HG03025 (cell line): Measurements from ENCODE around the gene B3GALT2.
"Not testable (repeated sequence)": the region's sequence is repeated elsewhere in the genome, so short reads cannot be mapped to it uniquely, and the experiment has no call there.

ENCODE experiments used
- ATAC-seq: cut with Tn5 transposase; IDR thresholded peaks from one replicate; pipeline ENCODE4 v1.9.1; 2021; ENCODE audit warnings: mild to moderate bottlenecking, moderate library complexity; ENCODE audit not compliant: unreplicated experiment, low FRiP score

The B3GALT2 gene, protein sequence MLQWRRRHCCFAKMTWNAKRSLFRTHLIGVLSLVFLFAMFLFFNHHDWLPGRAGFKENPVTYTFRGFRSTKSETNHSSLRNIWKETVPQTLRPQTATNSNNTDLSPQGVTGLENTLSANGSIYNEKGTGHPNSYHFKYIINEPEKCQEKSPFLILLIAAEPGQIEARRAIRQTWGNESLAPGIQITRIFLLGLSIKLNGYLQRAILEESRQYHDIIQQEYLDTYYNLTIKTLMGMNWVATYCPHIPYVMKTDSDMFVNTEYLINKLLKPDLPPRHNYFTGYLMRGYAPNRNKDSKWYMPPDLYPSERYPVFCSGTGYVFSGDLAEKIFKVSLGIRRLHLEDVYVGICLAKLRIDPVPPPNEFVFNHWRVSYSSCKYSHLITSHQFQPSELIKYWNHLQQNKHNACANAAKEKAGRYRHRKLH

DNA sequence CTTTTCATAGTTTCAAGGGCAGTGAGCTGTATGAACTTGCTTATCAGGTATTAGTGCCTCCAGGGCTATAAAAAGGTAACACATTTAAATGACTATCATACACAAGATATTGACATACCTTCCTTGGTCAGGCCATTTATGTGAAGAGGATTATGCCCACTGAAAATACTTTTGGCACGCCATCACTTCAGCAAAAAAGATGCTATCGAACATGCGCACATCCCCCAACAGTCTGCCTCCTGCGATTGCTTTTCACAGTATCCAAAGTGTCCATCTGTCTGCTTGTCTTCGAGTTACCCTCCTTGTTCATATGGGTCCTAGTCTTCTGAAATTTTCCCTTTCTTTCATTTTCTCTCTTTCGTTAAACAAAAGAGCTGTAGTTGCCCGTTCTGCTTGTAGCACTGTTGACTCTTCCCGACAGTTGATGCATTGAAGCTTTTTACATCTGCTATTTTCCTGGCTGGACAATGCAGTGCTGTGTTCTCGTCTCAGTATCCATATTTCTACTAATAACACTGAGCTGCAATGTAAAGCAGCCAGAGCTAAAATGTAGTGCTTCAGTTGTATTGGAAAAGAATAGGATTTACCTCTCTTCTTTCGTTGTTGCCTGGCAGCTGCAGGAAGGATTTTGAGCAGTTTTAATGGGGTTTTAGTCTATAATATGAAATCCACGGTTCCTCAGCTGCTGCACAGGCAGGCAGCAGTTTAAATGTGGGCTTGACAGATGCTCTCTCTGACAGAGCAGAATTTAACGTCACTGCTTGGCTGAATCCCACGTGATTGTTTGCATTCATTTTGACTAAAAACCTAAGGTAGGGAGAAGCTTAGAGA, at the start of gene B3GALT2:
Gene B3GALT2, minus strand, starts transcription at position 713 of the 831 bp plus-strand sequence. CDS start 5,051 bp downstream, outside the sequence.
- no peak for ATAC-seq

DNA sequence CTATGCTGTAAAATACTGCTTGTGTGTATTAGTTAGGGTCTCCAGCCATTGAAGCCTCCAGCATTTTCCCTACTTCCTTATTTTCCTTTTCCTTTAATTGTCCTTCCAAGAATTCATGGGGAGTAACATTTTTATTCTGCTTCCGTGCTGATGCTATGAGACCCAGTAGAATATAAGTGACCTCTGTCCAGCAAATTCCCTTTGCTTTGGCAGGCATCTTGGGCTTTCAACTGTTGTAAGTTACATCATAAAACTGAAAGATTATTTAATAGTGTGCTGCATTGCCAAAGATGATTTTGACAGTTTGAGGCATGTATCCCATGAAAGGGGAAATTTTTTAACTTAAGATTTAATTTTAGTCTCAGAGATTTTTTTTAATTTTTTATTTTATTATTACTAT, 48.1 kb upstream of the B3GALT2 start:
- ATAC-seq = no peak

DNA sequence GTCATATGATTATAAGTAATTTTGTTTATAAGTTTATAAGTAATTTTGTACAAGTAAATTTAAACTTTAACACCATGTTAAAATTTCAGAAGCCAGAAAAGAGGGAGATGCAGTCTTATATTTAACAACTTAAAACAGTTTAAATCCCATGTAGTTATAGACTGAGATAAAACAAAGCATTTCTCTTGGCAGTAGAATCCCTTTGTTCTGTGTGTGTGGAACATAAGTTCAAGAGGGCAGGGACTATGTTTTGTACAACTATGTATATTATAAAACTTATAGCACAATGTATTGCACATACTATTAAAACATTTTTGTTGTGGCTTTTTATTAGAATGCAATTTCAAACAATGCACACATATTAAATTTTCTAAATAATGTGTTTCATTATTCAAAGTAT, 44.7 kb upstream of the B3GALT2 start:
- ATAC-seq = not testable (repeated sequence)

DNA sequence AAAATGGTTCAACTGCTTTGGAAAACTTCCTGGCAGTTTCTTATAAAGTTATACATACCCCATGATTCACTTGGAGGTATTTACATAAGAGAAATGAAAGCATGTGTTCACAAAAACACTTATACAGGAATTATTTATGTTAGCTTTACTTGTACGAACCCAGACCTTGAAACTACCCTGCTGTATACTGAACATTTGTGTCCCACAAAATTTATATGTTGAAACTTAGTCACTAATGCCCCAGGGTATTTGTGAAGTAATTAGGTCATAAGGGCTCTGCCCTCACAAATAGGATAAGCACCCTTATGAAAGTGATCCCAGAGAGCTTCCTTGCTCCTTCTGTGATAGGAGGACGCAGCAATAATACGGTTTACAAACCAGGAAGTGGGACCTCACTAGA, 42.7 kb upstream of the B3GALT2 start:
- ATAC-seq = no peak

DNA sequence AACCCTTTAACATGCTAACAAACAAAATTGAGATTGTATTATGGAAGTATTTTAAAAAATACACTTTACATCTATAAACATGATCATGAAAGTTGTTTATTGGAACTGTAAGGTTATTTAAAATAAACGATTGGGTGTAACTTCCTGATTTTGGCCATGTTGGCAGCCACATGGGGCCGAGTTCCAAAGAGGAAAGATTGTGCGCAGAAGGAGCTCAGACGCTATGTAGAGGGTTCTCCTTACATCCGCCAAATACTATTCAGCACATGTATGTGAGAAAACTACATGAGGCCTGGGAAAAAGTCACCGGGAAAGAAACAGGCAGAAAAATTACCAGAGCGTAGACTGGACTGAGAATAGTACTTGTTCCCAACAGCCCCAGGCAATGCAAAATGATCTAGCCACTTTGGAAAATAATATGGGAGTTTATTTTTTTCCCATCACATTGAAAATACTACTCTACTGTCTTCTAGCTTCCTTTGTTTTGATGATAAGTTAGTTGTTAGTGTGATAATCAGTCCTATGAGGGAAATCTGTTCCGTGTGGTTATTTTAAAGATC, 35.7 kb upstream of the B3GALT2 start:
- no peak for ATAC-seq

DNA sequence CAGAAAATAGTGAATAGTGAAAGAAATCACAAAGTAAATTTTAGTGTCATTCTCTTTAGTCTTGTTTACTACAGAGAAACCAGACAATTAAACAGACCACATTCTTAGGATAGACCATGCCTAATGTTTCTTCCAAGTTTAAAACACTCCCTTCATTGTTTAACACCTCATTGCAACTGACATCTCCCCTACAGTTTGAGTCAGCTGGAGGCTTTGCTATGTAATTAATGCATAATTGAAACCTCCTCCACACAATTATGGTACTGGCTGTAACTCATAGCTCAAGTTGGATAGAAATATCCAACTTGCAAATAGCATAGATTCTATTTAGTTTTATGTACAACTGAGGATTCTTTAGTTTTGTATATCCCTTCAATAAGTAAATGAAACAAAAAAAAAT, 35.2 kb upstream of the B3GALT2 start:
- no peak for ATAC-seq

DNA sequence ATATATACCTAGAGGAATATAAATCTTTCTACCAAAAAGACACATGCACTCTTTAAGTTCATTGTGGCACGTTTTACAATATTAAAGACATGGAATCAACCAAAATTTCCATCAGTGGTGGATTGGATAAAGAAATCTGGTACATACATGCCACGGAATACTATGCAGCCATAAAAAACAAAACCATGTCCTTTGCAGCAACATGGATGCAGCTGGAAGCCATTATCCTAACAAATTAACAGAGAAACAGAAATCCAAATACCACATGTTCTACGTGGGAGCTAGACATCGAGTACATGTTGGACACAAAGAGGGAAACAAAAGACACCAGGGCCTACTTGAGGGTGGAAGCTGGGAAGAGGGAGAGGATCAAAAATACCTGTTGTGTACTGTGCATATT, 33.0 kb upstream of the B3GALT2 start:
- no peak for ATAC-seq

DNA sequence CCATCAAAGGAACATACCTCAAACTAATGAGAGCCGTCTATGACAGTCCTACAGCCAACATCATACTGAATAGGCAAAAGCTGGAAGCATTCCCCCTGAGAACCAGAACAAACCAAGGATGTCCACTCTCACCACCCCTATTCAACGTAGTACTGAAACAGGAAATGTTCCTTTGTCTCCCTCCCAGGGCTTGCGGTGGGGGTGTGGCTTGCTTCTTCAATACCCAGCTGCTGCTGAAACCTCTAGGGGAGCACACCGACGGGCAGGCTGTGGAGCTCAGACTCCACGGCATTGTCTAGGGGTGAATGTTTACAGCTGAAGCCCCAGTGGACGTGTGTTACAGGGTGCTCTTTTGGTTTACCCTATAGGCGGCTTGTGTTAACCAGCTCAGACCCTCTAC, 30.5 kb upstream of the B3GALT2 start:
- peak; percentile 71 for ATAC-seq

DNA sequence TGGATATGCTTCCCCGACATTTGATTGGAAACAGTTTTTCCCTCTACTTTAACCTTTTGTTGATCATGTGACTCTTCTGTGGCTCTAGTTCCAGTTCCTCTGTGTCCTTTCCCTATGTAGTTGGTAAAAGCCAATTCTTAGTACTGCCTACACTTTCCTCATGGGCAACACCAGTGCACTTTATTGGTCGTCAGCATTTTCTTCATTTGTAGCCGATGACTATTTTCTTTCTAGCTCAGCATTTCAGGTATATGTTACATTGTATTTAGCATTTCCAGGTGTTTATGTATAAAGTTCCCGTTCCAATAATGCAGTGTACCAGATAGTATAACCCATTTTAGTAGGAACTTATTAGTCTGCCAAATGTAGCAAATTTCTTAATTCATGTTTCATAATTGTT, 27.6 kb upstream of the B3GALT2 start:
- ATAC-seq = no peak

DNA sequence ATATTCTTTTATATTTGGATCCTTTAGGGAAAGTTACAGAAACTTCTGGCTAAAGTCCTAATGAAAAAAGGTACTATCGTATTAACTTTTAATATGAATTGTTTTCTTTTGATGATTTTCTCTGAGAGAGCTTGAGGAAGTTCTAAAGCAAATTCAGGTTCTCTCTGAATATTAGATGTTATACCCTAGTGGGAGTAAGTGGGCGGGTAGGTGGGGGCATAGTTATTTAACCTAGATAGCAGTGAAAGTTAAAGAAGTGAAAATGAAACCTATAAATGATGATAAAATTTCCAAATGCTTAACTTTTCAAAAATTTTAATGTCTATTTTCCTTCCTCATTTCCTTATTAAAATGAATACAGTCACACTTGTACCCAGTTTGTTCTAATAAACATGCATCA, 26.2 kb upstream of the B3GALT2 start:
- no peak for ATAC-seq

DNA sequence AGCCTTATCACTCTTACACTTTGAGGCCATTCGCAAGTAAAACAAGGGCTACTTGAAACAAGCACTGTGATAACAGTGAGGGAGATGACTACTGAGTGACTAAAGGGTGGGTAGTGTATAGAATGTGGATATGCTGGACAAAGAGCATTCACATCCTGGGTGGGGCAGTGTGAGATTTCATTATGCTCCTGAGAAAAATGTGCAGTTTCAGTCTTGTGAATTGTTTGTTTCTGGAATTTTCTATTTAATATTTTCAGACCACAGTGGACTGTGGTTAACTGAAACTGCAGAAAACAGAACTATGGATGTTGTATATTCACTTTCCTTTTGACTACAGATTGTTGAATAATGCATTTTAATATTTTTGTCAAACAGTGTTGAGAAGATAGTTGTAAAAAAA, 25.1 kb upstream of the B3GALT2 start:
- peak; percentile 71 for ATAC-seq

DNA sequence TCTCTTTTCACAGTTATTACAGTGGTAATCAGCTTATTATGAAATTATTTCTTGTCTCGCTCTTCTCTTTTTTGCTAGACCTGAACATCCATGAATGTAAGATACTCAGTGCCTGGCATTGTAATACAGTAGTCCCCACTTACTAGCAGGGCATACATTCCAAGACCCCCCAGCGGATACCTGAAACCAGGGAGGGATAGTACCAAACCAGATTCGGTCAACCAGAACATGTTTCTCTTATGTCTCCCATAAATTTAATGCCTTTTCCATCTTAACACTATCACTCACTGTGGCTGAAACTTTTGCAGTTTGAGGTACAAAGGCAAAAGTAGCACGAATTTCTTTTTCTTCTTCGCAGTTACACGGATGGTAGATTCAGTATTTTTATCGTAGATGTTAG, 24.6 kb upstream of the B3GALT2 start:
- no peak for ATAC-seq

DNA sequence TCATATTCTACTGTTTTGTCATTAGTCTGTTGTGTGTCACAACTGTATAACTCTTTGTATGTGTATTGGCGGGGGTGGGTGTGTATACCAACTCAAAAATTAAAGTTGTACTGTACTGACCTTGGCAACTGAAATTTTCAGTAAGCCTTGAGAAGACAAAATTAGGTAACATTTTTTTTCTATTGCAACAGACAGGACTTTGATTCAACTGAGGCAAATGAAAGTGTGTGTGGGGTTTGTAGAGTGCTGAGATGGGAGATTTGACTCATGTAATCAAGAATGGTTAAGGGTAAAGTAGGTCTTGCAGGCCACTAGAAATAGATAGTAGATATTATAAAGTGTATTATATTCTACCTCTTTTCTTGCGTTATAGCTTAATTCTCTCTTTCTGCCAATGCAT, 14.6 kb upstream of the B3GALT2 start:
- no peak for ATAC-seq

DNA sequence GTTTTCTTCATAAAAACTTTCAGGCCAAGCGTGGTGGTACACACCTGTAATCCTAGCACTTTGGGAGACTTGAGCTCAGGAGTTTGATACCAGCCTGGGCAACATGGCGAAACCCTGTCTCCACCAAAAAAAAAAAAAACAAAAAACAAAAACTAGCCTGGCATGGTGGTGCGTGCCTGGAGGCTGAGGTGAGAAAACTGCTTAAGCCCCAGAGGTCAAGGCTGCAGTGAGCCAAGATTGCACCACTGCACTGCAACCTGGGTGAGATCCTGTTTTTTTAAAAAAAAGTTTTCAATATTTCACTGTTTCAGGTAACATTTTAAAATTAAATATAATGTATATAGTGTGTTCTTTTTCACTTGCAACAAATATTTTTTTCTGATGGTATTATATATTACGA, 13.5 kb upstream of the B3GALT2 start:
- no peak for ATAC-seq

DNA sequence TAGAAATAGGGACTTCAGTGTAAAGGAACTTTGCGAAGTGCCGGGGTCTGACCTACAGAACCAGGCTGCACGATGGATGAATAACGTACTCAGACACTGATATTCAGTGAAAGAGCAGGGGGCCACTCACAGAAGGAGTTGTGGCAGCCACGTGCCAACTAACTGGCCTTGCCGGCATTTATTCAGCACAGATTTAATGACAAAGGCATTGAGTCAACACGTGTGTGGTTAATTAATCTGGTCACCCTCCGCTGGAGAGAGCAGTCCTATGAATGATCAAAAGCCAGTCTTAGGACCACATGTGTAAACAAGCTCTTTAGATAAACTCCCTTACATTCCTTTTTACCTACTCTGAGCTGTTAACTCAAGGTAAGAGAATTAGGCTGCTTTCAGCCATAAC, 6.2 kb upstream of the B3GALT2 start:
- no peak for ATAC-seq

DNA sequence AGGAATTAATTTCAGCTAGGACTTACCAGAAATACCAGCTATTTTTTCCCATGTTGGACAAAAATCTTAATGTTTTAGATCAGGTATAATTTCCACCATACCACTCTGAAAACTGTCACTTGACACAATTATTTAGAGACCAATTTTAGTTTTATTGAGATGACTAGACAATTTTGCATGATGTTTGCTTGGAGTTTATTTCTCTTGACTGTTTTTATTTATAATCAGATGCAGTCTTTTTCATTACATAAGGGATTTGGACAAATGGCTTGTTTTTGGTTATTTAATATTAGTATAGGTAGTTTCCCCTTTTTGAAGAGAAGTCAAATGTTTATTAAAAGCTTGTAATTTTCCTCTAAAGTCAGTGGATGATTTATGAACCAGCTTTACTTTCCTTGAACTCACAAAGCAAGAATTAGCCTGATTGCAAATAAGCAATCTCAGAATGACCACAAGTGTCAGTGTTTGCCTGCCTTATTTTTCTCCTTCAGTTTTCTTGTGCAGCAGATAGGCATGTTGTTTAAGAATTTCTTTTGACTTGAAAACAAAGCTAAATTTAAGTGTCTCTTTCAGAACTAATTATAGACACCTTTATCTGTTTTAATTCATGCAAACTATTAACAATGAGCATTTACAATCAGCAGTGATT, 3.8 kb upstream of the B3GALT2 start:
- no peak for ATAC-seq

DNA sequence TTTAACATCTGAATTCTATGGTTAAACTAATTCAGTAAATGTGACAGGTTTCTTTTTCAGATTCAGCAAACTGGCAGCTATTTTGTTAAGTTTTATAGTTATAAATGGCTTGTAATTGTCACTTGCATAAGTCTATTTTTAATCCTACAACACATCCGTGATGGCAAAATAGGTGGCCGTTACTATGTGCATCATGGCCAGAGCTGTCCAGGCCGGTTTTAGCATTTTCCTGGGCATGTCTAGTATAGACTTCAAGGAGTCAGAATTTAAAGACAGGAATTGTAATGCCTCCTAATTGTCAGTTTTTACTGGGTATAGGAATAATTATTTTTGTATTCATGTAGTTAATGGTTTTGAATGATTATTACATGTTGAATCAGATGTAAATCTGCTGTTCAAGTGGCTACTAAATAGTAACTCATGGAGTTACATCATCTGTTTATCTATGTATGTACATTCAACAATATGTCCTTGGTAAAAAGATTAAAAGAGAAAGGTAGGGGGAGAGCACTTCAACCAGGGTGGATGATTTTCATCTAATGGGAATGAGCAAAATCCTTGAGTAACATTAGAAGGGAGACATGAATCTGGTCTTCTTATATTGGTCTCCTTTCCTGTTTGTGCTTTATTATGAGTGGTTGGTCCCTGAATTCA, 3.2 kb upstream of the B3GALT2 start:
- no peak for ATAC-seq

DNA sequence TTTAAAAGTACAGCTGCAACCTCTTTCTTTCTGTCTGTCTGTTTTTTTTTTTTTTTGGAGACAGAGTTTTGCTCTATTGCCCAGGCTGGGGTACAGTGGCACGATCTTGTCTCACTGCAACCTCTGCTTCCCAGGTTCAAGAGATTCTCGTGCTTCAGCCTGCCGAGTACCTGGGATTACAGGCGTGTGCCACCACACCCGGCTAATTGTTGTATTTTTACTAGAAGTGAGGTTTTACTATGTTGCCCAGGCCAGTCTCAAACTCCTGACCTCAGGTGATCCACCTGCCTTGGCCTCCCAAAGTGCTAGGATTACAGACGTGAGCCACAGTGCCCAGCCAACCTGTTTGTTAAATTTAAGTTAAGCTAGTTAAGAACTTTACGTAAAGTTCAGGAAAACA, 2.5 kb upstream of the B3GALT2 start:
- not testable (repeated sequence) for ATAC-seq

DNA sequence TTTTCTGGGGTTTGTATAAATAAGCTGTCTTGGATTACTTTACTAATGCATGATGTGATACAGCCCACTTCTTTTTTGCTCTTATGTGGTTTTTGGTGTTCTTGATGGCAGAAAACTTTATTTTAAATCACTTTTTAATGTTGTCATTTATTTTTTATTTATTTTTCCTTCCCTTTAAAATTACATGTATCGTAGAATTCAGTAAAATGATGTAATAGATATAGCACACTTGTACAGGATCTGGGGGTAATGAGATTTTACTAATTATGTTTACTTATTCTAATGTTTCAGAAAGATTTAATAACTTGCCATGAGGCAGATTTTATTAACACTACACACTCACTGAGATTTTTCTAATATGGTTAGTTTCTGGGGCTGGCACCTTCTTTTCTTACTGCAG, 701 bp upstream of the B3GALT2 start:
- no peak for ATAC-seq

DNA sequence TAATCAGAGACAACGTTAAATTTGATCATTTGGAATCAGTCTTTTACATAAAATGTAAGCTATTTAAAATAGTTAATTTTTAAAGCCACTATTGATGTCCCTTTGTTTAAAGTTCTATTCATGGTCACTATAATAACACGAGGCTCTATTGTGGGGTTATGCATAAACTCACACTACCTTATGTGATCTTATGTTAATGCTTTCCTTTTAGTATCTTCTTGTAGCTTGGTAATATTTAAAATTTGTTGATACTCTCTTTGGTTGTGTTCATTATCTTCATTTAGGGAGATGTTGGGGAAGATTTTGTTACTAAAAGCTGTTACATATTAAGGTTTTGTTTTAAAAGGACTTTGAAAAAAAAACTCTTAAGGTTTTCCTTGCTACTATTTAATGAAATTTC, 1.2 kb downstream of the B3GALT2 start:
- no peak for ATAC-seq
